ENCODE results near the gene SLC24A3.
"Not testable (repeated sequence)": the region's sequence is repeated elsewhere in the genome, so short reads cannot be mapped to it uniquely, and the experiment has no call there.

The SLC24A3 gene

DNA sequence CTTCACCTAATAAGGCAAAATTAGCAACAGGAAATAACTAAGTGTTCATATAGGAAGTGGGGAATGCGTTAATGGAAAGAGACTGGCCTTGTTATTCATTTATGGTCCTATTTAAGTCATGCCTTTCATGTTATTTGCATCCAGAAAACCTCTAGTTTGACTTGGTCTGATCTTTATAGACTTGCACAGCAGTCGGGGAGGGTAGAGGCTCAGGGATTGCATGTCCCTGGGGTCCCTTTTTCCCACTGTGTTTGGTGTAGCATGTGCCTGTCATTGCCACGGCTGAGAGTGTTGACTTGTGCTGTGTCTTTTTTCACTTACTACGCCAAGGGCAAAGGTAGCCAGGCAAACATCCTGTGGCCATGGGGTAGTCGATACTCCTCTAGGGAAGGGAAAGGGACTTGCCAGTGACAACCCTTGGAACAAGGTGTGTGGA, 440.2 kb downstream of the SLC24A3 start:
- DNase-seq: no peak

DNA sequence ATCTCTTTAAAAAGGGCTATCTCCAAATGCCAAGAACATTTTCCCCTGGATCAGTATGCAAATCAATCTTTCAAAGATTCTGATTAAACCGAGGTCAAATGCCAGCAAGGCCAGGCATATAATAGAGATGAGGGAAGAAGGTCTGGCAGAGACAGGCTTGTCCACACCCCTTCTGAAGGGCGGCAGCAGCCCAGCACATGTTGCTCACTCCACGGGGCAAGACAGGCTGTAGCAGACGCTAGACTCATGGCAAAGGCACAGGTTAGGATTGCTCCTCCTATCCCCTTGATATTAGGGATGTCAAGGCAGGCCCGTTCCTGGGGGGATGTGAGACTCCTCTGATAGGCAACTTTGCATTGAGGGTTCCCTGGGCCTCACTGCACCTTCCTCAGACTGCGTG, 440.9 kb downstream of the SLC24A3 start:
- no peak for DNase-seq

DNA sequence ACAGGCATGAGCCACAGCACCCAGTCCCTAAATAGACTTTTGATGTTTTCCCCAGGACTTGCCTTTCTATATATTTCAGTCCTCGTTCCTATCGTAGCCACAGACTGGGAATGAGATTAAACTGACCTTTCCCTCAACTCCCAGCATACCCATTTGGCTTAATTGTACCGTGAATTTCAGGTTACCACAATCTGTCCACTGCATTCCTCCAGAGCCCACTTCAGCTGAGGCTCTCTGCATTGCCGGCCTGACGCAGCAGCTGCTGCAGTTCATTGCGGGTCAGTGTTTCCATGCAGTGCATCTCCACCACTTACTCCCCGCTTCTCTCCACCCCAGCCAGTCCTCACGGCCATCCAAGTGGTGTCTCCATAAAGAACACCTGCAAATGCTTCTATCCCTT, 442.5 kb downstream of the SLC24A3 start:
- no peak for DNase-seq

DNA sequence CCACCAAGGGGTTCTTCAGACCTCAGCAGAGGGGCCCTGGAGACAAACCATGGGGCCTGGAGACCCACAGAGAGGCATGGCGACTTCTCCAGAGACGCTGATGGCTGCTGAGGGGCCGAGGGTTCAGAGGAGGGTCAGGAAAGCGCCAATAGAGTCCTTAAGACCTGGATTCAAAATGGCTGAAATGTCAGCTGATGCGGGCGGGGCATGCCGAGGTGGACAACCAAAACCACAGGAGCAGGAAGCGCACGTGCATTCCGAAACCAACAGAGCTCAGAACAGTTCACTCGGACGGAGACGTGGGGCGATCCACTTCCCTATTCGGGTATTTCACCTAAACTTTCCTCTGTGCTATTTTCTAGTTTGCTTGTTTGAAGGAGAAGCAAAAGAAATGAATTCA, 445.7 kb downstream of the SLC24A3 start:
- no peak for DNase-seq

DNA sequence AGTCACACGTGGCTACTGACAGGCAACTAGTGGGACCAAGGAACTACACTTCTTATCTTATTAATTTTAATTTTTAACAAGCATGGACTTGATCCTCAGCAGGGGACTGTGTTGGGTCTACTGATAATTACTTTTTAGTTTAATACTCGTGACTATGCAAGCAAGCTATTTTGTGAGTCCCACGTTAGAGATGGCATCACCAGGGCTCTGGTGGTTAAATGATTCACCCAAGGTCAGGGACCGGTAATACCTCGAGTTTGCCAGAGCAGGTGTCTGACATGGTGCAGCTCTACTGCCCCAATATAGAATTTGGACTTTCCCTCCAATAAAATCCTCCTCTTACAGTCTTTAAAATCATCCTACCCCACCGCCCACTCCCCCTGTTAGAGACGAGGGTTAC, 447.0 kb downstream of the SLC24A3 start:
- no peak for DNase-seq

DNA sequence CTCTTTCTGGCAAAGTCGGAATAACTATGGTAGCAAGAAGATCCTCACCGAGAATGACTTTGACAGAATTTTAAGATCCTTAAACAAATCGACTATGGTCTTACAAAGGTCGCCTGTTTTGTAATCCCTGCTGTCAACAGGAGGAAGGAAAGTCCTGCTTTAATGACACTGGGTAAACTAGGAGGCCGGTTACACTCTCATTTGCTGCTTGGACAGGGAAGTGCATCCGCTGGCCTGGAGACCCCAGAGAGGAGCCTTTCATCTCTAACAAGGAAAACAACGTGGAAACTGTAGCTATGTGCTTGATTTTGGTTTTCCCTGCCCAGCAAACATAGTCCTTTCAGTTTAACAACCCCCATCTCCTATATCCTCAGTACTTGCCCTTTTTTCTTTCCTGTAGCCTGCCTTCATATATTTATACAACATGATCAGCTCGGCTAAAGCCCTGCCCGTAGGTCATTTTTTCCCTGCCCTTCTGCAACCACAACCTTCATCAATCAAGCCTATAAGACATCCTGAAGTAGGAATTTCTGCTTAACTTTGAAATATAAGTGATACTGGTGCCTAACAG, 448.5 kb downstream of the SLC24A3 start:
- DNase-seq: no peak

DNA sequence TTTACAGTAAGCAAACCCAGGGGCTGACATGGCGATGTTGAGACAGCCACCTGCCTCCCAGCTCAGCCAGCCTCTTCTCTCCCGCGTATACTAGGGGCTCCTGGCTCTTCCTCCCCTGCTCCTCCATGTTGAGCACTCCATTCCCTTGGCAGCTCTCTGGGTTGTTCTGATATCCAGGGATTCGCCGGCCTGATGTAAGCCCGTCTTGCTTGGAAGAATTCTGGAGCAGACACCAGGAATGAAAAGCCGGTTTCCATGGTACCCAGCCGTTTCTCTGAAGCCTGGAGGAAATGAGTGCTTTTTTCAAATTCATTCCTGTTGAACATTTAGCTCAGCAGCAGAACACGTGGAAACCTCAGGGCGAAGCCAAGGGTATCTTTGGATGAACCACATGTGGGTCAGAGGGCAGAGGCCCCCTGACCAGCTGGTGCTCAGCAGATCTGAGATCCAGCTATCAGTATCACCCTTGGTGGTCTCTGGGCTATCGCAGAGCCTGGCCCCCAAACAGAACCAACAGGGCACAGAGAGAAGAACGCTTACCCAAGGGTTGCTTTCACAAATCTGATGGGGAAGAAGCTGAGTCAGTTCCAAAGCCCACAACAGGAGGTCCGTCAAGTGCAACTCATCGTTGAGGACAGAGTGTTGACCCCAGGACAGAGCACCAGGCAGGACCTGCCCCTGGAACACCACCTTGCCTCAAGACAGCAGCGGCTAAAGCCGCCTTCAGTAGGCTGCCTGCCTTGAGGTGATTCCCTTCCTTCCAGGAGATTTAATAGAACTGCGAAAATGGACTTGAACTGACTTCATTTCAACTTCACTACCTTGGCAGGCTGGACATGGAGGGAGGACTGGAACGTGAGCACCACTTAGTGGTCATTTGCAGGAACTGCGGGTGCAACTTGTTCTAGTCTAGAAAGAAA, 449.5 kb downstream of the SLC24A3 start:
- DNase-seq: no peak

DNA sequence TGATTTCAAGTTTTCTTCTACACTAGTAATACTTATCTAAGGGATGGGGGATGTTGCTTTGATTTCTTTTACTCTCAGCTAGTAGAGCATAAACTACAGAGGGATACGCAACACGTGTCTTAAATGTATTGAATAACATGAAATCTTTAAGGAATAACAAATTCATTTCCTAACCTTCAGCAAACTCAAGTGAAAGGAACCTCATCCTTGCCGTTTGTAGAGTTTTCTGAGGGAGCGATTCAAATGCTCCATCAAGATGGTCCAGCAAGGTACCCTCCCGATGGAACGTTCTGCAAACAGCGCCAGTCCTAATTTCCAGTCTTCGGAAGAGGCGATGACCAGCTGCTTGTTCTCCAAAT, 450.2 kb downstream of the SLC24A3 start:
- DNase-seq: no peak

DNA sequence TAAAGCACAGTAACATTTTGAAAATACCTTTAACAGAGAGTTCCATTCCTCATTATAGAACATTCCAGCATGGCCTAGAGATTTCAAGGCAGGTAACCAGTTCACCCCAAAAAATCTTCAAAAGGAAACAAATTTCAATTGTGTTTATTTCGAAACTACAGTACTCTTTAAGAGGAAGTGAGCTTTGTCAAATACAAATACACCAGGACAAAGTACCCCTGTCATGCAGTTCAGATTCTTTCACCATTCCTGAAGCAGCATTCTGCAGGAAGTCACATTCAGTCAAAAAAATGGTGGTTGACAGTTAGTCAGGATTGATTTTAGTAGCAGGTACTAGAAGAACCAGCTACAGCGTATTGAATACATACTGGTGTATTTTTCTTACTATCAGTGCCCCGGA, 456.0 kb downstream of the SLC24A3 start:
- DNase-seq: no peak

DNA sequence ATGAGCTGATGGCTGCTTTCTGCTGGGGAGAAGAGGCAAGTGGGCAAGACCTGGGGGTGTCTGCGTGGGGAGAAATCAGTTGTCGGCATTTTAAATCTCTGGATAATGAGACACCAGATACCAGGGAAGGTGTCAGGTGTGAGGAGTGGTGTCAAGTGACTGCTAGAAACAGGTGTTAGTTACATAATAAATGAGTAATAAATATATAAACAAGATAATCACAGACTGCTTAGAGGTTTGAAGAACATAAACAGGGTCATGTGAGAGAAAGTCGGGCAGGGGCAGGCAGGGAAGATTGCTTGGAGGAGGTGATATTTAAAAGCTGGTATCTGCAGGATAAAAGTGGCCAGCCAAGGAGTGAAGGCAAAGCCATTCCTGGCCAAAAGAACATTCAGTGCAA, 458.4 kb downstream of the SLC24A3 start:
- no peak for DNase-seq

DNA sequence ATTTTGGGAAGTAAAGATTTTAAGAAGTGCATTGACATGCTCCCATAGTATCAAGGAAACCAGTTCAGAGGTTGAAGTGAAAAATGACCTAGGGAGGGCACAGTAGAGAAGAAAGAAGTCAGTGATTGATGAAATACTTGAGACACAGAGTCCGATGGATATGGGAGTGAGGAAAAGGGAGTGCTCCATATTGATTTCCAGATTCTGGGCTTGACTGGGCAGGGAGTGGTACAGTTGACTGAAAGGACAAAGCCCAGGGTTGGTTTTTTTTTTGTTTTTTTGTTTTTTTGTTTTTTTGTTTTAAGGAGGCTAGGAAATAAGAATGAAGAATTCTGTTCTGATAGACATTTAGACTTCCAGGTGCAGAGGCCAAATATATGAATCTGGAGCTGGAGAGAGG, 458.9 kb downstream of the SLC24A3 start:
- DNase-seq: no peak

DNA sequence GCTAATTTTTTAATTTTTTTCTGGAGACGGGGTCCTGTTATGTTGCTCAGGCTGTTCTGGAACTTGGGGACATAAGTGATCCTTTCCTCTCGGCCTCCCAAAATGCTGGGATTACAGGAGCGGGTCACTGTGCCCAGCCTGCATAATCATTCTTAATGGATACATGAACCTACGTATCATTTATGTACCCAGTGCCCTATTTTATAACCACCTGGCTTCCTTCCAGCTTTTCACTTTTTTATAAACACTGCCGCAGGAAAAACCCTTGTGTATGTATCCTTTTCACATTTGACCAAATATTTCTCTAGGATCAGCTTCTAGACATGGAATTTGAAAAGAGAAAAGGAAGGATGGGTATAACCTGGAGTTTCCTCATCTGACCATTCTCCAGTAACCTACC, 460.1 kb downstream of the SLC24A3 start:
- DNase-seq: no peak

DNA sequence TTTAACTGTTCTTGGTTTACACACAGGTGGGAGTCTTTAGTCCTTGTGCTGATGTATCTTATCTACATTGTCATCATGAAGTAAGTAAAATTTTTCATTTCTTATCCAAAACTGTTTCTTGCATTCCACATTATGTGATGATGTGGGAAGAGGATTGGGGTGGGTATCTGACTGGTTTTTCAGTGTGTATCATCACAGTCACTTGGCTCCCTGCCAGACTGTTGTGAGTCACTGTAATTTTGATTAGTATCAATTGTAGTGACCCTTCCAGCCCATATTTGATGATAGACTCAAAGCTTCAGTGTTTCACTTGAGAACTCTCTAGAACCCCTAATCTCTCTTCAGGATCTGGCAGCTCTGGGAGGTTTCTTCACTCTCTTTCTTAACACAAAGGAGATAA, 461.1 kb downstream of the SLC24A3 start:
- DNase-seq: no peak

DNA sequence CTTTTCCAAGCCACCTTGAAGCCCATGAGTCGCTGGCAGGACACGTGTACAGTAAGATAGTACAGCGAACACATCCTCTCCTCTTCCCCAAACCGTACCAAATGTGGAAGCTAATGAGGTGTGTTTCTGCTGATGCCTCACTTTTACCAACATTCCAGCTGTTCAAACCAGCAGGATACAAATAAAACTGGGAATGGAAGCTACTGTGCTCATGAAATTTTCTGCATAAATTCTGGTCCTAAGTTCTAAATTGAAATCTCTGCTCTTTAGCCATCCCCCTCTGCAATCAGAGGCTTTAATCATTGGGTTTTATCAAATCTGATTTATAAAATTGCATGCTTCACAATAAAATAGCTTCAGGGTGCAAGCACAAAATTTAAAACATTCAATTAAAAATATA, 463.8 kb downstream of the SLC24A3 start:
- no peak for DNase-seq

DNA sequence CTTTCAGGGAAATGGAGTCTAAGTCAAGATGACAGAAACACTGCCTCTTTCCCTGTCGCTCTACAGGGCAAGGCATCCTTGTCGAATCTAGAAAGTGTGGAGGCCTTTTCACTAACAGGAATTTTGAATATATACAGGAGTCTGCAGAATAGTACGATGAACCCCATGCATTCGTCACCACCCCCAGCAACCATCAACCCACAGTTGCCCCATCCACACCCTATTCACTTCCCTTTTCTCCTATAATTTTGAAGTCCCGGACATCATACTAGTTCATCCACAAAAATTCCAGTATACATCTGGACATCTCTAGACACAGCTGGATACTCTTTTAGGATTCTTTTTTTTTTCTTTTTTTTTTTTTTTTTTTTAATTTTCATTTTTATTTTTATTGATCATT, 464.9 kb downstream of the SLC24A3 start:
- no peak for DNase-seq

DNA sequence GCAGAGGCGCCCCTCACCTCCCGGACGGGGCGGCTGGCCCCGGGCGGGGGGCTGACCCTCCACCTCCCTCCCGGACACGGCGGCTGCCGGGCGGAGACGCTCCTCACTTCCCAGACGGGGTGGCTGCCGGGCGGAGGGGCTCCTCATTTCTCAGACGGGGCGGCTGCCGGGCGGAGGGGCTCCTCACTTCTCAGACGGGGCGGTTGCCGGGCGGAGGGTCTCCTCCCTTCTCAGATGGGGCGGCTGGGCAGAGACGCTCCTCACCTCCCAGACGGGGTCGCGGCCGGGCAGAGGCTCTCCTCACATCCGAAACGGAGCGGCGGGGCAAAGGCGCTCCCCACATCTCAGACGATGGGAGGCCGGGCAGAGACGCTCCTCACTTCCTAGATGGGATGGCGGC, 466.1 kb downstream of the SLC24A3 start:
- not testable (repeated sequence) for DNase-seq

DNA sequence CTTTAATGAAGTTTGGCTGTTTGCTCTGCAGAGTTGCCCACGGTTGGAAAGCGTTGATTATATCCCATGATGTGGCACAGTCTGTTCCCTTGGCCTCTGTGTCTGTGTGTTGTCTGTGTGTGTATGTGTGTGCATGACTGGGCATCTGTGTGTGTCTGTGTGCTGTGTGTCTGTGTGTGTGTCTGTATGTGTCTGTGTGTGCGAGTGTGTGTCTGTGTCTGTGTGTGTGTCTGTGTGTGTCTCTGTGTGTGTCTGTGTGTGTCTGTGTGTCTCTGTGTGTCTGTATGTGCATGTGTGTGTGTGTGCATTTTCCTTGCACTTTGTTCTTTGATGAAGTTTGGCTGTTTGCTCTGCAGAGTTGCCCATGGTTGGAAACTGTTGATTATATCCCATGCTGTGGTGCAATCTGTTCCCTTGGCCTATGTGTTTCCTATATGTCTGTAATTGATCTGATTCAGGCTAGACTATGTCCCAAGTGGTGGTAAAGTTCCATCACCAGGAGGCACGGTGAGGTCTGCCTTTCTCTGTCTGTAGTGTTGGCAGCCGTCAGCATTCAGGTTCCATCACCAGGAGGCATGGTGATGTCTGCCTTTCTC, 467.6 kb downstream of the SLC24A3 start:
- no peak for DNase-seq

DNA sequence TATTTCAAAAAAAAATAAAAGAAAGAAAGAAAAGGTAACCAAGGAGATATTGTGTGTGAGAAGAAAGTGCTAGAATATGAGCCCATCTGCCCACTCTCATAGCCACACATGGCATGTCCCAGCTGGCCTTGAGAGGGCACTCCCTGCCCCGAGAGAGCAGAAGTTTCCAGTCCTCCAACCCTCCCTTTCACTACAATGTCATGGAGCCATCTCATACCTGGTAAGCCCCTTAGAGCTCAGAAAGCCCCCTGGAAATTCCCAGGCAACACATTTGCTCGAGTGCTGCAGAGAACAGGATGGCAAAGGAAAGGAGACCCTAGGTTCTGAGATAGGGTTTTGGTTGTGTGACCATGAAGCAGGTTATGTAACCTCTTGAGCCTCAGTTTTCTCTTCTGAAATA, 469.8 kb downstream of the SLC24A3 start:
- no peak for DNase-seq

DNA sequence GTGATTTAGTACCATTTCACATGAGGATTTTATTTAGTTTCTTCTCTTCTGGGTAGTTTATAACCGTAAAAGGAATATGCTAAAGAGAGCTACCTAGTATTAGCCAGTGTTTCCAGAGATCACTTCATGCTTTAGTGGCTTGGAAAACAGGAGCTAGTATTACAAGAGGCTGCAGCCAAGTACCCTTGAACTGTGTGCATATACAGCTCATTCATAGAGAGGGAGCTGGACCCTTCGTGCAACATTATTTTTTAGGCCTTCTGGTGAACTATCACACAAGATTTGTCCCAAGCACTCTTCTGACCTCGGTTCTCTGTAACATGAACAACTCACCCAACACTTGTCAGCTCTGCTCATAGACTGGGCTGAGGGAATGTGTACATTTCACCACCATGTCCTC, 470.7 kb downstream of the SLC24A3 start:
- no peak for DNase-seq

DNA sequence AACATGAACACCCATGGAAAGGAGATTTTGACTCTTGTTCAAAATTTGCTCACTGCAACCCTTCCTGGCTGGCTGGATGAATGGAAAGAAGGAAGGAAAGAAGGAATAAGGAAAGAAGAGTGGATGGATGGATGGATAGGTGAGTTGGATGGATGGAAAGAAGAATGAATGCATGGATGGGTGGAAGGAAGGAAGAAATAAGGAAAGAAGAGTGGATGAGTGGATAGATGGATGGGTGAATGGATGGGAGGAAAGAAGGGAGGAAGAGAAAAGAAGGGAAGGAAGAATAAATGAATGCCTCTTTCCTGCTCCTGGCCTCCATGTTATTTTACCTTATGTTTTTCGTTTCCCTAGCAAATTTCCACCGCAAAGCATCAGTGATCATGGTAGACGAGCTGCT, 471.4 kb downstream of the SLC24A3 start:
- no peak for DNase-seq

DNA sequence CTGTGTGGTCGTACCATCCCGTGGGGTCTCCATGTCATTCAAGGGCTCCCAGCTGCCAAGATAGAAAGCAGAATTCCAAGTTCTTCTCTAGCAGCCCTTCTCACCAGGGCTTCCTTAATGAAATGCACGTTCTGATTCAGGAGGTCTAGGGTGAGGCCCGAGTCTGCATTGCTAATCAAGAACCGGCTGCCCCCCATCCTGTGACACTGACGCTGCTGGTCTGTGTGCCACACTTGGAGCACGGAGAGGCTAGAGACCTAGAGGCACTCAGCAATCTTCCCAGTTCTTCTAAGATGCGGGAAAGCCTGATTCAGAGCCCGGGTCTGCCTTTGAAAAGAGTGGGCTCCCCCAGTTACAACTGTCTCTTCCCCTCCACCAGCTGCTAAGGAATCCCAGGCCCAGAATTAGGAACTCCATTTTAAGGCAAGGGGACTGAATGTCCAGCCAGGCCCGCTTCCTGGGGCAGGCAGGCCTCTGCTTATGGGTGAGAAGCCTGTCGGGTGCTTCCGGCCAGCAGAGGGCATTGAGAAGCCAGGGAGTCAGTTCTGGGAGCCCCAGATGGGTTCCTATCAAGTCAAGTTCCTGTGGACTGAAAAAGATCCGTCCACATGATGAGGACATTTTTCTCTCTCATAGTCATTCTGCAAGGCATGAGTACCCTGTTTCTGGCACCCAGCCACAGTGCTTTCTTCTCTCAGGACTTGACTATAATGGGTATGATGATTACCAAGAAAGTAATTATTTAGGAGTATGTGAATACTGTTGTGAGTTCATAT, 475.8 kb downstream of the SLC24A3 start:
- DNase-seq: peak; percentile 77

DNA sequence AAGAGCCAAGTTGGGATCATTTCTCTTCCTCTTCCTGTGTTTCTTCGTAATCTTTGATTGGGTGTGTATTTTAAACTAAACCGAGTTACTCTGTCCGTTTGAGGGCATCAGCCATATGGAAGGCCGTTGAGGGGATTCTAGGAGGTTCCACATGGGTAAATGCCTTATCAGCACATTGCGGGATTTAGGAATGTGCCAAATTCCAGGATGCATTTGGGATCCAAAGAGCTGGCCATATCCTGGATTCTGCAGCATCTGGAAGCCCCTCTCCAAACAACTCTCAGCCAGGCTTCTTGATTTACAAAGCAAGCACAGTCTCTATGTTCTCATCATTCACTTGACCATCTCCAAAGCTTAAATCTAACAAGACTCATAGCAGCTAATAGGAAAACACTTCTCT, 478.0 kb downstream of the SLC24A3 start:
- no peak for DNase-seq

DNA sequence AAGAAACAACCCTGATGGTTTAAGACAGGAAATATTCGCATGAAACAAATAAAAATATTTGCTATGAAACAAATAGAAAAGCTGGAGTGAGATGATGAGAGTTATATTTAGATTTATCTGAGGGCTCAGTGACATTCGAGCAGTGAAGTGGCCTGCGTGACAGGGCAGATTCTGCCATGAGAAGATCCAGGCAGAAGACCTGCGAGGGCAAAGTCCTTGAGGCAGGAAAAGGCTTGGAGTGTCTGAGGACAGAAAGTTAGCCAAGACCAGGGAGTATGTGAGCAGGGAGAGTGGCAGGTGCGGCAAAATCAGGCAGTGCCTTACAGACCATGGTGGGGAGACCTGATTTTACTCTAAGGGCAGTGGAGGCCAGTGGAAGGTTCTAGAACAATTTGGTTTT, 478.7 kb downstream of the SLC24A3 start:
- DNase-seq: no peak

DNA sequence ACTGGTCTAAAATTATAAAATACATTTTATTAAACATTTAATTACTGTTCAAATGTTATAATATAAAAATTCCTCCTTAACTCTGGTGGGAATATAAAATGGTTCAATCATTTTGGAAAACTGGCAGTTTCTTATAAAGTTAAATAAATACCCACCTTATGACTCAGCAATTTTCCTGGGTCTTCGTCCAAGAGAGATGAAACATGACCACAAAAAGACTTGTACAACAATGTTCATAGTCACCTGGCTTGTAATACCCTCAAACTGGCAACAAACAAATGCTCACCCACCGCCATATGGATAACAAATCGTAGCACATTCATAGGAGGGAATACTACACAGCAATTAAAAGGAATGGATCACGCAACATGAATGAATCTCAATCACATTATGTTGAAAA, 479.7 kb downstream of the SLC24A3 start:
- no peak for DNase-seq

Data from amniotic stem cell (primary cell).